Vagina (tissue), 2 donors: ENCODE measurements around the gene ADD3.

Experiments
- CTCF ChIP-seq, 3 experiments: fragments of 450-650 bp in 2 of 3; fragments of 200-600 bp in 1 of 3; sonication (generic) in 1 of 3; IDR thresholded peaks; one replicate each; pipeline ENCODE4 v1.5.1; 2017 to 2019; ENCODE audit warnings: antibody characterized with exemption in 3 of 3, mild to moderate bottlenecking in 2 of 3, moderate library complexity in 2 of 3
- POLR2A ChIP-seq, 2 donors: fragments of 450-650 bp; IDR thresholded peaks; one replicate each; pipeline ENCODE4 v1.6.1; 2017; ENCODE audit warnings: antibody characterized with exemption in 2 of 2, mild to moderate bottlenecking in 2 of 2, moderate library complexity in 2 of 2

GRCh38 chr10:110088367-110089104 lies 80.8 kb downstream of the ADD3 start:
- TF ChIP-seq CTCF (IDR thresholded peaks at IDR 0.05) (no peak), POLR2A (IDR thresholded peaks at IDR 0.05) (no peak)
